DLD1 (cell line): ENCODE measurements around the gene OSTC.

Experiments
- in situ Hi-C: cut with HindIII; loops from 2 replicates; pipeline ENCODE4 v1.10.0; 2017; ENCODE audit warnings: low sequenced_read_pairs

Gene OSTC

GRCh38 chr4:108644237-108644636 is 6.2 kb upstream of the OSTC start:
- in situ Hi-C loops = no loop called here

- in situ Hi-C loops = no loop called here
These were observed 3.7 kb upstream of the OSTC start for GRCh38 chr4:108646706-108647105.

DNA sequence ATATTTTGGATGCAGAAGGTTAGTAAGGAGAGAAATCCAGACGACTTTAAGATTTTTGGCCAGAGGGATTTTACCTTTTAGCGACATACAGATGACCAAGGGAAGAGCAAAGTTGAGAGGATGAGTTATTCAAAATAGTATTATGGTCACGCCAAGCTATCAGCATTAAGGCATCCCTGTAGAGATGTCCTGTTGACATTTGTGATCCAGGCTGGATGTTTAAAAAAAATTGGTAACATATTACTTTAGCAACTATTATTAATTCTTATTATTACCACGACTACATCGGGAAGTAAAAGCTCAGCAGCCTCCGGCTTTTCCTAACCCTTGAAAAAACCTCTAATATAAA is 562 bp upstream of the OSTC start:
- in situ Hi-C loops = no loop called here

- in situ Hi-C loops = no loop called here
These were observed 804 bp downstream of the OSTC start for GRCh38 chr4:108651014-108651791.

DNA sequence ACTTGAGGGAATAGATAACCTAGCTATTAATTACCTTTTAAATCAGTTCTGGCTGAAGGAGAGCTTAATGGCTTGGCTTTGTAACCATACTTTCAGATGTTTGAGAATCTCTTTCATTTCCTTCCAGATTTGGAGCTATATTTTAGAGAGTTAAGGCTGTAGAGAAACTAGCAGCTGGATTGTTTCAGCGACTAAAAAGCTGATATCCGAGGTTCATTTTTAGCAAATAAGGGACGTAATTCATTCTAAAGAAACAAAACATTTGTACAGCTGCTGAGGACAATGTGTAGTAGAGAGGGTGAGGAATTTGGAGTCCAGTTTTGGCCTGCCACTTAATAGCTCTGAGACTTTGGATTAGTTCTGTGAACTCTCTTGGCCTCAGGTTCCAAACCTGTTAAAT is 12.2 kb downstream of the OSTC start:
- in situ Hi-C loops = no loop called here

DNA sequence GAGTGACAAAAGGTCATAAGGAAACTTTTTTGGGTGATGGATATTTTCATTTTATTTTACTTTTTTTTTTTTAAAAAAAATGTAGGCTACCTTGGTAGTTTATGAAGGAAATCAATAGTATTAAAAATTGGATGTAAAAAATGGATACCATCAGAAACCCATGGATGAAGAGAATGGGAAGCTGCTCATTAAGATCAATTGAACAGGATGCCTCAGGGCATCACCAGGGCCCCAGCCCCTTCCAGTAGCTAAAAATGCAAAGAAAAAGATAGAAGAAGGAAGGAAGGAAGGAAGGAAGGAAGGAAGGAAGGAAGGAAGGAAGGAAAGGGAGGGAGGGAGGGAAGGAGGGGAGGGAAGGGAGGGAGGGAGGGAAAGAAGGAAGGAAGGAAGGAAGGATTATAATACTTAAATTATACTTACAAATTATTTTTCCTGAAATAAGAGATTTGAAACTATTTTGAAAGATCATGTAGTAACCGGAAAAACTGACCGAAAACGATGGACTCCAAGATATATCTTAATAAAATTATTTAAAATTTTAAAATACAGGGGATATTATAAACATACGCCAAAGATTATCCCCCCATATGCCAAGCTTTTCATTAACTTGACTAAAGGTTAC is 24.1 kb downstream of the OSTC start:
- in situ Hi-C loops = no loop called here

- in situ Hi-C loops = no loop called here
These were observed 31.0 kb downstream of the OSTC start for GRCh38 chr4:108681321-108681809.

- in situ Hi-C loops = no loop called here
These were observed 33.1 kb downstream of the OSTC start for GRCh38 chr4:108683479-108683878.

- in situ Hi-C loops = no loop called here
These were observed 34.8 kb downstream of the OSTC start for GRCh38 chr4:108685036-108685686.

DNA sequence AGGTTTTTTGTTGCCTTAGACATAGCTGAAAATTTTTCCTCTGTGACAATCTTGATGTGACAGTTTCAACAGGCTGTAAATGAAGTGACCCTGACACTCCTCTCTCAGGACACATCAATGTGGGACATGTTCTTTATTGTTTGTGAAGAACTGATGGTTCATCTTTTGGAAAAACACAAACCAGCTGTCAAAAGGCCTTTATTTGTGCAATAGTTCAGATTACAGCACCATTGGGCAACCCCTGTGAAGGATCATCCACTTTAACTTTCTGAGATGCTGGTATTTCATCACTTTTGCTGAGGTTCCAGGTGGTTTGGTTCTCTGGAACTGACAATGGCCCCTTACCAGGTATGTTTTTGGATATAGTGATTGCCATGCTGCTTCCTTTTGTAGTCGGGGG is 40.3 kb downstream of the OSTC start:
- in situ Hi-C loops = no loop called here

- in situ Hi-C loops = no loop called here
These were observed 42.8 kb downstream of the OSTC start for GRCh38 chr4:108693211-108693610.

DNA sequence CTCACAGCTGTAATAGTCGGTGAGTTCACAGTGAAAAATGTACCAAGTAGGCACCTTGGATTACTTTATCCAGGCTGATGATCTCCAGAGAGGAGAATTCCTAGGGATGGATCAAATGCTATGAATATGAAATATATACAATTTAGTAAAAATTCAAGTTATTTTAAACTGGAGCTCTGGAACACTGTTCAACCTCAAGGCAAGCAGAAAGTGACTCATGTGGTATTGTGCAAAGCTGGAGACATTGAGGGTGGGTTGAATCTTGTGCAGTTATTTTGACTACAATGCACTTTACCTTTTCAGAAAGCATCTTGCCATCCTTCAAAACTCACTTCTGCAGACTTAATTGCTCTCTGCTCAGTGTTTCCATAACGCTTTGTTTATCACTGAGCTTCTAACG is 43.4 kb downstream of the OSTC start:
- in situ Hi-C loops = no loop called here

GRCh38 chr4:108694423-108694822 is 44.0 kb downstream of the OSTC start:
- in situ Hi-C loops = no loop called here

DNA sequence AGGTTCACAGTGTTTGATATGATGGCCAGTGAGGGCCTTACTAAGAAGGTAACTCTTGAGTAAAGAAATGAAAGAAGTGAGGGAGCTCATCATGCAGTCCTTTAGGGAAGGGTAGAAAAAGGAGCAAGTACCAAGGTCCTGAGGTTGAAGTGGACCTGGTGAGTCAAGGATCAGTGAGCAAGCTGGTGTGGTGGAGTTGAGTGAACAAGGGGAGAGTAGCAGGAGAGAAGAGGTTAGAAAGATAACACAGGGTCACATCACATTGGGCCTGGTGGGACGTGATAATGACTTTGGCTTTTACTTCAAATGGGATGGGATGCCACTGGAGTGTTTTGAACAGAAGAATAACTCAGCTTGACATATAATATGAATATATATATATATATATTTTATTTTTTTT is 44.7 kb downstream of the OSTC start:
- in situ Hi-C loops = no loop called here

DNA sequence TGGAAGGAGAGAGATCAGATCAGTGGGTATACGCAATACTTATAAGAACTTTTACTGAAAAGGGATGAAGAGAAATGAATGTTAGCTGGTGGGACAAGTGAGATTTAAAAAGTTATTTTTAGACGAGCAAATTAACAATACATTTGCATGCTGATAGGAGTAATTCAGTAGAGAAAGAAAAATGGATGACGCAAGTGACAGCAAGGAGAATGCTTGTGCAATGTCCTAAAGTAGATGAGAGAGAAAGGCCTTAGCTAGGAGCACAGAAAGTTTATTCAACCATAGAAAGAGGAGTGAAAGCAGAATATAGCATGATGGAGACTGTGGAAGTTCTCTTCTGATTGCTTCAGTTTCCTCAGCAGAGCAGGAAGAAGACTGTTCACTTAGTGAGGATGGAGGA is 45.8 kb downstream of the OSTC start:
- in situ Hi-C loops = no loop called here

DNA sequence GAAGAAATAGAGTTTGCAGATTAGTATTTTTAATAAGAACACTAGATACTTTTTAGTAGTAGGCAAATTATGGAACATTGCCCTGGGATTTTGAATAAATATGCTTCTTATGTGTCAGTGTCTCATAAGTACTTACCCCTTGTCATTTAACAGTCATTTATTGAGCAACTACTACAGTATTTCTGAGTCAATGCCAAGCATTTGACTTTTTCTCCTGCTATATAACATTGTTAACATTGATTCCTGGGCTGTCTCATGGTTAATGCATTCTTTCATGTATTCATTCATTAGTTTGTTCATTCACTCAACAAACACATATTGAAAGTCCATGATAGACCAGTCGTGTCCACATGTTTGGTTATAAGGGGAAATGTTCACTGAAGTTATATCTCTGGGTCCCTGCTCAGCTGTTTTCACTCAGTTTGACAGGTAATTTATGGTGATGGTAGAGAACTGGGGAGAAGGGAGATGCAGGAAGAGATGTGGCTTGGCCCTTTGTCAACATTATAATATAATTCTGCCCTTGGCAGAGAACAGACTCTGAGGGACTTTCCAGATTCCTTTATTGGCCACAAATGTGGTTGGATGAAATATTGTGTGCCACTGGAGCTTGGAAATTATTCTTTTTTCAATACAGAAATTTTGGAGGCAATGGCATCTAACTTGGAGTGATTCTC is 49.8 kb downstream of the OSTC start:
- in situ Hi-C loops = no loop called here

DNA sequence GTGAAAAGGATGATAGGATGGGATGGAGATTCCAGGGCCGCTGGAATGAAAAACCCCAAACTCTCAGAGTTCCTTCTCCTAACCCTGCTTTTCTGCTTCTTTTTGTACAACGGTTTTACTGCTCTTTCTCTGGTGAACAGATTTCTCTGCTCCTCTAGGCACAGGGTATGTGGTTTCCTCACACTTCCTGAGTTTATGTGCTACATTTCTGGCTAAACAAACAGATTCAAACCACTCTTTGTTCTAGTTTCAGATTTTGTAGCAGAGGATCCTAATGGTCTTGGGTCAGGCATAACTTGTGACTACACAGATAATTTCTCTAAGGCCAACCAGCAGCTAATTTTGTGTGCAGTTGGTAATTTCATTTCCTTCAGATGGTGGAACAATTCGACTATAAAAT is 52.6 kb downstream of the OSTC start:
- in situ Hi-C loops = no loop called here

DNA sequence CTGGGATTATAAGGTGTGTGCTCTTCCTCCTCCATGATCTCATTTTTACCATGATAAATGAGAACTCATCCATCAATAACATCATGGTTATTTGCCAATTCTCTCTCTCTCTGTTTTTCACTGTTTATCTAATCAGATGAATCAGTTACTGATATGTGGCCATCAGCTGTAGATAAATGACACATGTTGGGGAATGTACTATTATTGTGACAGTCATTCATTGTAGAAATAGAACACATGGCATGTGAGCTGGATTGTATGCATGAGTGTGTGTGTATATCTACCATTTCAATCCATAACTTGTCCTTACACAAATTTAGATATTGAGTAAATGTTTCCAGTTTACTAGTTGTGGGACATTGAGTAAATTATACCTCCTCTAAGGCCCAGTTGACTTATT is 53.0 kb downstream of the OSTC start:
- in situ Hi-C loops = no loop called here

DNA sequence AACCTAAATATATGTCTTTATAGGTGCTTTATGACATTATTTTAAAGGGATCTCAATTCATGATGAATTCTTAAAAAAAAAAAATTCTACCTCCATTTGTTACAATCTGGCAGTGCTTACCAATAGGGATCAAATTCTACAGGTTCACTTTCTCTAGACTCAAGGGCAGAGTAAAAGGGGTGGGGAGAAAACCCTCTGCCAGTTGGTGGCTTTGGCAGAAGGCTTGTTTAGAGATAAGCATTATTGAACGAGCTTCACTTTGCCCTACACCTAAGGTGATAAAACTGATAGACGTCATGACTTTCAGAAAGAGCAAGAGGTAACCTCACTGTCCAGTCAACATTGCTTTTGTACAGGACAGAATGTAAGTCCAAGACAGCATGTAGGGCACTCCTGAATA is 53.6 kb downstream of the OSTC start:
- in situ Hi-C loops = no loop called here

GRCh38 chr4:108706289-108706688 is 55.9 kb downstream of the OSTC start:
- in situ Hi-C loops = no loop called here

- in situ Hi-C loops = no loop called here
These were observed 58.8 kb downstream of the OSTC start for GRCh38 chr4:108709234-108709633.

DNA sequence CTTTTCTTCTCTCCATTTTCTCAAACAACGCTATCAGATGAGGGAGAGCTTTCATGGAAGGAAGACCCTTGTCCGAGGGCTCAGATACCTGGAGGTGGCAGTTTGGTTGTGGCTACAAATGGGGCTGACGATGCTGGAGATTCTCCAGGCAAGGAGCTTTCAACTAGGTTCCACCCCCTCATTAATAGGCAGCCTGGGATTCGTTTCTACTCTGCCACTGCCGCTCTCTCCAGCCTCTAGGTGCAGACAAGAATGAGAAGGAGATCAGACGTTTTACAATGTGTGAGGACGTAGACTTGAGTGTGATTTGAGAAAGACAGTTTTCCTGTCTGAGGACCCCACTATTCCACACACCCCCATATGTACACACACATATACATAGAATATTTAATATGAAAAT is 59.3 kb downstream of the OSTC start:
- in situ Hi-C loops = no loop called here
